ENCODE results near the gene TUBB6.

The TUBB6 gene

GRCh38 chr18:12291690-12292089, 16.4 kb upstream of the TUBB6 start:
- DNase-seq, result no peak

DNA sequence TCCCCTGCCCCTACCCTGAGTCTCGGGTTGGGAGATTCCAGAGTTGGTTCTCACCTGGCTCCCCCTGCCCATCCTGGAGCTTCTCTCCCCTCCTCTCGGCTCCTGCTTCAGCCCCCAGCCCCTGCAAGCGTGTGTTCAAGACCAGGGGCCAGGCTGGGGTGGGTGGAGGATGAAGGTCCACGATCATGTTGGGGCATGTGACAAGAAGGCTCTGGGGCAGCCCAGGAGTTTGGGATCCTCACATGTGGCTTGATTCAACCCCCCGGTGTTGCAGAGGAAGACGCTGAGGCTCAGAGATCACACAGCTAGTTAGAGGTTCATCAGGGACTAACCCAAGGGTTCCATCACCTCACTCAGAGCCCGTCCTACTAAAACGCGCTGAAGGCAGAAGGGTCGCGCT, 14.2 kb upstream of the TUBB6 start:
- DNase-seq, result no peak

DNA sequence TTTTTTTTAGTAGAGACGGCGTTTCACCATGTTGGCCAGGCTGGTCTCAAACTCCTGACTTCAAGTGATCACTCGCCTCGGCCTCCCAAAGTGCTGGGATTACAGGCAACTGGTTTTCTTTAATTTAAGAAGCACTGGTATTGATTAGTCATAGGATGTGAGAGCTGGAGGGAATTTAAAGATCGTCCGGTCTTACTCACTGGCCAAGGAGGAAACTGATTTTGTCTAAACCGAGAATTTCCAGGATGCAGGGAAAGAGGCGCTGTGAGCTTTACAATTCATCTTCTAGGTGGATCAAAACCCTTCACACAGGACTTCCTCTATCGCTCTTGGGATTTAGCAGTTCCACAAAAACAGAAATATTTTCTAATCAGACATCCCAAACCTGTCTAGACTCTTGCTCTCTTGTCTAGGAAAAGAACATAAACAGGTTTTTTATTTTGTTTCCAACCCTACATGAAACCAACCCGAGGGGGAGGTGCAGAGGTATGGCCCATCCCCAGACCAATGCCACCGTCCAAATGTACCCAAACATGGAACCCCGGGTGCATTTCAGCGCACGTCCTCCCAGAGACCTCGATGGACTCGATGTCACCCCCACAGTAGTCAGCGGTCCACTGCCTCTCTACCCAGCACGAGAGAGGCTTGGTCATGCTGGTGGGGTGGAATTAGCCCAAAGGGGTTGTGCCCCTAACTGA, 12.5 kb upstream of the TUBB6 start:
- no peak for DNase-seq

DNA sequence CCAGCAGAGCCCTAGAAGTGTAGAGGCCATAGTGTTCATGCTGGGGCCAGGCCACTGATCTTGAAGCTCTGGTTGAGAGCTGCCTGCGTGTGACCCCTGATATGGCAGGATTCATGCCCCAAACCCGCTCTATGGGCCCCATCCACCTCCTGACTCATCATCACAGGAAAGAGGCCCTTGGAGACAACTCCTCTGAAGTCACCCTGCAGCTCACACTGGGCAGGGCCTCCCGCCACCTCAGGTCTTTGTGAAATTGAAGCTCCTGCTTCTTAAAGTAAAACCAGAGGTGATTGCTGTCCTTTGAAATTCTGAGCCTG, 12.0 kb upstream of the TUBB6 start:
- no peak for DNase-seq

- DNase-seq, result no peak
These were observed 11.6 kb upstream of the TUBB6 start for GRCh38 chr18:12296457-12296856.

GRCh38 chr18:12299862-12300261, 8.2 kb upstream of the TUBB6 start:
- no peak for DNase-seq

DNA sequence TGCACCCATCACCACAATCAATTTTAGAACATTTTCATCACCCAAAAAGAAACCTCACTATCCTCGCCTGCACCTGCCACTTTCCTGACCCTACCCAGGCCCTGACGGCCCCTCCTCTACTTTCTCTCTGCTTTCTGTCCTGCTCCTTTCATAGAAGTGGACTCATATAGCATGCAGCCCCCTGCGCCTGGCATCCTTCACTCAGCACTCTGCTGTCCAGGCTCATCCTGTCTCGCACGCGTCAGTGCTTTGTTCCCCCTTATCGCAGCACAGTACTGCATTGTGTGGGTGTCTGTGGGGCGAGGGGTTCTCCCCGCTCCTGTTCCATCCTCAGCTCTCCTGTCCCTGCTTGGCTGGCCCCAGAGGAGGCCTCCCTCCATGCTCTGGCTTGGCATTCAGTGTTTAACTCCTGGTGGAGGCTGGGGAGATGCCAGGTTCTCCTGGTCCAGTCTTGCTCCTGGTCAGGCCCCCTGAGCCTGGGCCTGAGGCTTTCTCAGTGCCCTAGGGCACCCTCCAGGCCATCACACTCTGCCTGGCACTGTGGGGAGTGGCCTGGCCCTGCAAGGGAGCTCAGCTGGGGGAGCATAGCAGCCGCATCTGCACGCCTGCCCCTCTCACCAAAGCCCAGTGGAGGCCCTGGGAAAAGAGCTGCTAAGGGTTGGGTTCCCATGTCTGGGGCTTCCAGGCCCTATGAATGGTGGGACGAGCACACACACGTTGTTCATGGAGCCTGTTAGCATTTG, 6.6 kb upstream of the TUBB6 start:
- no peak for DNase-seq

DNA sequence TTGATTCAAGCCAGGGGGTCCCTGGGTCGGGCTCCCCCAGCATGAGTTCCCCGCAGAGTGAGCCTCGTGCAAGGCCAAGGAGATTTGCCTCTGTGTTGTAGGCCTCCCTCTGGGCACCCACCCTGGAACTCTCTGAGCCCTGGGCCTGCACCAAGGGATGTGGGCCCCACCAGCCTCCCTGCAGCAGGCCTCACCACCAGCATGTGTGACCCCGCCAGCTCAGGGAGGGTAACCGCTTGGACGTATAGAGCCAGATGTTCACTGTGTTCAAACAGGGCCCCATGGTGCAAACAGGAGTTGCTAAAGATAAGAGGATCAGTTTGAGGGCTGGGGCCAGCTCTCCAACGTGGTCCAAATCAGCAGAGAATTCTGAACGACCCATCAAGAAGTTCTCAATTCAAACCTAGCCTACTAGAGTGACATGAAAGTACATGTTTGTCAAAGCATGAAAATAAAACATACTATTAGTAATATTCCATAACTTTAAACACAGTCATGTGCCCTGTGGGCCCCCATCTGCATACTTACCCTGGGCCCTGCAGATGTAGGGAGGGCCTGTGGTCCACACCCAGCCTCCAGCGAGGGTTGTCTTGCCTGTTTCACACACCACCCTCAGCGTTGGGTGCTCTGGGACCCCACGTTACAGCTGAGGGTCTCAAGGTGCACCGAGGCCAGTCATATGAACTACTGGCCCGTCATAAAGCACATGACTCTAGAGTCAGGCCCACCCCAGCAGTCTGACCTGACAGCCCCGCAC, 5.5 kb upstream of the TUBB6 start:
- DNase-seq, result no peak

- no peak for DNase-seq
These were observed 3.5 kb upstream of the TUBB6 start for GRCh38 chr18:12304351-12305210.

- DNase-seq, result no peak
These were observed 2.8 kb upstream of the TUBB6 start for GRCh38 chr18:12305211-12305610.

- DNase-seq, result no peak
These were observed 2.0 kb upstream of the TUBB6 start for GRCh38 chr18:12305930-12306629.

DNA sequence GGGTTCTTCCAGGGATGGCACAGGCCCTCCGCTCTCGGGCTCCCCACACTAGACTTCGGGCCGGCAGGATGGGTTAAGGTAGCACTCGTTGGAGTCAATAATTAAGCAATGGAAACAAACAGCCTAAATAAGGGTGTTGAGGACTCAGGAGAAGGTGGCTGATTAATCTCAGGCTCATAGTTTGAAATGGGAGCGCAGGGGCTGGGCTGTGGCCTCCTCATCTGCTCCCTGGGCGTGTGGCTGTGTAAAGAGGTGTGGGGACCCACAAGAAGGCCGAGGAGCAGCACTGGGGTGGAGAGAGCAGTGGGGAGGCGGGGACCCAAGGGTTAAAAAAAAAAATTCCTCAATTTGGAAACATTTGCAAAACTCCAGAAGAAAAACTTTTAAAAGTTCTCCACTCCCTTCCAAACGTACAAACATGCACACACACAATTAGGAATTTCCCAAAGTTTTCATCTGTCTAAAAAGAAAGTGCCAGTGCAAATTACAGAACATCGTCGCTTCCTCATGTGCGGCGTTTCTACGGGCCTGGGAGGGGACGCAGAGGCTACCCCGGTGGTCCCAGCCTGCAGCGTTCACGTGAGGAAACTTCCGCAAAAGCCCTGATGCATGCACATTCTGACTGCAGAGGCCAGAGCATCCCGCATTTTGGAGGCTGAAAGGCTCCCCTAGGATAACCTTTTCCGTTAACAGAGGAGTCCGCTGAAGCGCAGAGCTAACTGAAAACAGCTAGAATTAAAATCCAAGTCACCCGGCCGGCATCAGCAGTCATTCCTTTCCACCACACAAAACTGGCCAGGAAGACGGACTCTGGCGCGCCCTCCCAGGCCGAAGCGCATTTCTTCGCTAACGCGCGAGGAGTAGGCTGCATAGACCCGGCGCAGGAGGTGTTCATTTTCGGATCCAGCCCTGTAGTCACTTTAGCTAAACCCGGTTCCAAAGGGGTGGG, 1.0 kb upstream of the TUBB6 start:
- no peak for DNase-seq

GRCh38 chr18:12308386-12309100, 502 bp downstream of the TUBB6 start:
- DNase-seq, result peak; percentile 24

DNA sequence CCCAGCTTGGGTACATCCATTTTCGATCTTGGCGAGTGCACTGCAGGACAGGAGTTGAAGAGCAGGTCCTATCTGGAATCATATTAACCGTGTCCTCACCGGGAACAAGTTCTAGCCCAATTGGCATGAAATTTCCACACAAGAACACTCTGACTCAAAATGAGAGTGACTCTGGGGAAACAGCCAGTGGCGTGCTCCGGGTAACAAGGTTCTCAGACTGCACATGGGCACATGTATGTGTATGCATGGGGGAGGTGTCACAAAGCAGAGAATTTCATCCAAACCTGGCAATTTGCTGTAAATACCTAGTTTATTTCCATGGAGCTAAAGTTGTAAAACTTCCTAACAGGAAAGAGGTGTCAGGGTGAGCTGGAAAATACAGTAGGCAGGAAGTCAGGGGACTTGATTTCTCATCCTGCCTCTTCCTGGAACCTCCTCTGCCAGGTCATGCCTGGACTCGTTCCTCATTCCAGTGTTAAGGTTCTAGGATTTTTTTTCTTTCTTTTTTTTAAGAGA, 1.7 kb downstream of the TUBB6 start:
- no peak for DNase-seq

- no peak for DNase-seq
These were observed 2.7 kb downstream of the TUBB6 start for GRCh38 chr18:12310762-12311161.

DNA sequence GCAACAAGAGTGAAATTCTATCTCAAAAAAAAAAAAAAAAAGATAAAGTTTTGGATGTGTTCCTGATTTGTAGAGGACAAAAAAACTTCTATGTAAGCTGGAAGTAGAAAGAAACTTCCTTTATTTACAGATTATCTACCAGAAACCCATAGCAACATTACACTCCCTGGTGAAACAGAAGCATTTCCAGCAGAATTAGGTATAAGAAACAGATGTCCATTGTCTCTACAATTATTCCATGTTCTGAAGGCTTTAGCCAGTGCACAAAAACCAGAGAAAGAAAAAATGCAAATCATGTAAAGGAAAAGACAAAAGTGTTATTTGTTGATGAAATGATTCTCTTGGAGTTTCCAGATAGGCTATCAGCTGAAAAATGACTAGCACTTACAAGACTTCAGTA, 4.9 kb downstream of the TUBB6 start:
- DNase-seq, result no peak

GRCh38 chr18:12313530-12314245, 5.6 kb downstream of the TUBB6 start:
- DNase-seq, result no peak

DNA sequence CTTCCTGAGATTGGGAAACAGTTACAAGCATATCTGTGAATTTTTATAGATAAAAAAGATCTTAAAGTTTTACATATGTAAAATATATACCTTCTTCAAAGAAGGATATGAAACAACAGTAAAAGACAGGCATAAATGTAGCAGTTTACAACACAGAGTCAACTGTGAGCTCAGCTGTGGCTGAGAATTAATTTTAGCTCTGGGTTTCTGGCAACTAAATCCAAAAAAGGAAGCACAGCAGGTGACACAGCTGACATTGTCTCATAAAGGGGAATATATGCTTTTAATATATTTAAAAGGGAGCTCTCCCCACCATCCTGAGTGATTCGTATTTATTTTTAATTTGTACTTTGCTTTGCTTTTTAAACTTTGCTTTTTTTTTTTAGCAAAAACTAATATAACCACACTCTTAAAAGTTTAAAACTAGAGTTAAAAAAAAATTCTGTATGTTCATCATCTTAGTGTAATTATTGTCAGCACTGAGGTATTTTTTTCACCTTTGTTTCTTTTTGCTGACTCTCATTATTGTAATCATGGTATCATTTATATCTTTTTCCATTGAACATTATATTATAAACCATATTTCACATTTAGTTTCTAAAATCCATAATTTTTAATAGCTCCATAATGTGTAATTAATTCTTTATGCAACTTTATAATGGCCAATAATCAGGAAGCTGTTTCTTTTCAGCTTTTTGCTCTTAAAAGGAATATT, 6.7 kb downstream of the TUBB6 start:
- no peak for DNase-seq

DNA sequence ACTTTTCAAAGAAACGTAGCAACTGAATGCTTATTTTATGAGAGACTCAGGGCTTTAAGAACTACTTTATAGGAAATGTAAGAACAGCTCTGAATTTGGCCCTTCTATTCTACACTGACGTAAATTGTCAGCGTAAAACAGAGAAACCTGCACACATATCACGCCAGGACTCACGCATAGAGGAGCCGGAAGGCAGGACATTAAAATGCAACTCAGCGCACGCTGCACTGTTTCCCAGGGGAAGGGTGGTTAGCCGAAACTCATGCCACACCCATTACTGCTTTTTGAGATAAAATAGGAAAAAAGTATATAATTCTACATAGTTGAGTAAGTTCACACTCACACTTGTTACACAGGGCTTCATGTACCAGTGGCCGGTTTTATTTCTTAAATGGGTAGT, 7.4 kb downstream of the TUBB6 start:
- DNase-seq, result no peak

Data from GDM1 (cell line).